GM21786 (cell line): Measurements from ENCODE around the gene ANKLE2.

Experiments used
- ATAC-seq: cut with Tn5 transposase; IDR thresholded peaks from one replicate; pipeline ENCODE4 v1.9.1; 2021; ENCODE audit not compliant: unreplicated experiment

ANKLE2 gene

DNA sequence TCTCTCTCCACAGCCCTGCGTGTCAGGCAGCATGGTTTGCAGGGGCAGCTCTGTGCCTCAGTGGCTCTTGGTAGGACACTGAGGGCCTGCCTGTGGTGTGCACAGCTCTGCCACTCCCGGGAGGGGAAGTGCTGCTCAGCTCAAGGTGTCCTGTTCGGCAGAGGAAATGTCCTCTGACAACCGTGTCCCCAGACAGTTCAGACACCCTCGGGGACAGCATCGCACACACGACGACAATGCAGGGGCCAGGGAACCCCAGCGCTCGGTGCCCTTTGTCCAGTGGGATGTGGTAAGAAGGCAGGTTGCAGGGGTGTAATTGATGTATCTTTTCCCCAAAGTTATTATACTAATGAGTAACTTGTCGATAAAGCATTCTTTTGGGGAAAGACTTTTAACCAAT, 14.2 kb downstream of the ANKLE2 start:
- ATAC-seq: no peak

DNA sequence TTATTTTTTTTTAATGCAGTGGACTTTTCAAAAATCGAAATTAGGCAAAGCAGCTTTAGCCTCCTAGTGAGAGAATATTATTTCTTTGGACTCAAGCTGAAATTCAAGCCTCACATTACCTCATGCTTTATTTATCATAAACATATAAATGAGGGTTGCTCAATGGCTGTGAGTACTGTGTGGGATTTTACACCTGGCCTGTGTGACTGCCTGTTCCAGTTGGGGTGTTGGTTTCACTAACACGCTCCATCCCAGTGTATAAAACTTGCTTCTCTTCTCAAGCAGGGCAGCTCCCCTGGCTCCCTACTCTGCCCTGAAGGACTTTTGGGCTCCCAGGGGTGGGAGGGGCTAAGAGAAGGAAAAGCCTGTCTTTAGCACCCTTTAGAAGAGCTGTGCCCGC, 15.0 kb downstream of the ANKLE2 start:
- no peak for ATAC-seq

GRCh38 chr12:132743831-132744230, 17.8 kb downstream of the ANKLE2 start:
- ATAC-seq: no peak

DNA sequence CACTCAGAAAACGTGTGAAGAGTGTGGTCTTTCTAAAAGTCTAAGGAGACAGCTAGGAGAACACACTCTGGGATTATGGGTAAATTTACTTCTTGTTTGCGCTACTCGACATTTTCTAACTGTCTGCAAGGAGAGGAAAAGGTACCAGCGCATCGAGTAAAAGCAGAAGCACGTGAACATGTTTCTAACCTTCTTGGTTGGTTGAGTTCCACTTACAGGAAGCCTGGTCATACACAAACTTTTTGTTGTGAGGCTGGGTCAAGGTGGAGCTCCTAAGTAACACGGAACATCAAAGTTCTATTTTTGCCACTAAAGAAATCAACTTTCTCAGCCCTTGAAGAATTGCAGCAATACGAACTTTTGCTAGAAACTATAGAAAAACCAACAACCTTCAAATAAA, 20.0 kb downstream of the ANKLE2 start:
- no peak for ATAC-seq

DNA sequence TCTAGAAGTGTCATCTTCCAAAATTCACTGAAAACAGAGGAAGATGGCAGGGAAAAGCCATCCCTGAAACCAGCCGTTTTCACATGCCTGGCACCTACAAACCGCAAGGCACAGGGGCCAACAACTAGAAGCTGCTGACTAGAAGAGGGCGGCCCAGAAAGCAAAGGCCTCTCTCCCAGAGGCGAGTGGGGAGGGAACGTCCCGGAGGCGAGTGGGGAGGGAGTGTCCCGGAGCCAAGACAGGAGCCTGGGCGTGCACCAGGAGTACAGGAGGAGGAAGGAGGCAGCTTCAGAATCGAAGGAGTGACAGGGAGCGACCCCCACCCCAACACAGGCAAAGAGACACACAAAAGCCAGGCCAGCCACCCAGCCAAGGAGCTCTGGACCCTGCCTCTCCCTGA, 21.0 kb downstream of the ANKLE2 start:
- ATAC-seq: no peak

GRCh38 chr12:132740313-132740646, 21.4 kb downstream of the ANKLE2 start:
- ATAC-seq: no peak

GRCh38 chr12:132739600-132740312, 21.9 kb downstream of the ANKLE2 start:
- no peak for ATAC-seq

- no peak for ATAC-seq
These were observed 24.7 kb downstream of the ANKLE2 start for GRCh38 chr12:132736913-132737312.

DNA sequence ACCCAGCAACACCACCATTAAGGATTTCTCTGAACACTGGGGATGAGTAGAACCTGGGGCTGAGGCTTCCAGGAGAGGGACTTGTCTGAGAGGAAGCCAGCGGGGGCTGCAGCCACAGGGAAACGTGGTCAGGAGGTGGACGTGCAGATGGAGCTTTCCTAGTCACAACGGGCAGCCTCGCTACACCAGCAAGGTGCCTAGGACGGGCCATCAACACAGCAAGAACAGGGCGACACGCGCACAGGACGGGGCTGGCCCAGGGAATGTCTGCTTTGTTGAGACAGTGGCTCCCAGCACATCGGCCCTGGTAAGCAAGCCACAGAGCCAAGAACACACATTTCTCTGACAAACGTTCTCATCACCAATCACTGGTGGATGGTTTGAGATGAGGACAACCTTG, 25.3 kb downstream of the ANKLE2 start:
- no peak for ATAC-seq

DNA sequence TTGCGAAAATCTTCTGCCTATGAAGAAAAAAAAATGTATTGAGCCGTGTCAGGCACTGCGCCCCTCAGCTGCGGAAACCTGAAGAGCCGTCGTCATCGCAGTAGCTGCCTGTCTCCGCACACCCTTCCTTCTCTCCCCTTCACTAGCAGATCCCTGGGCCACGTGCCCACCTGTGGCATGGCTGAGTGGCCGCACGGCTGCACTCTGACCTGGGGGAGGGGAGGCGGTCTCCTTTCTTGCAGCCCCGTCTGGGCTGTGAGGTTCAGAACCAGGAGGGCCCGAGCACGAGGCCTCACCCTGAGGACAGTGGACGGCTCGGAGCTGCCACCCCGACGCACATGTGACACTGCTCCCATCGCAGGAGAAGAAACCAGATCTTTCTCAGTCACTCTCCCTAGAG, 26.1 kb downstream of the ANKLE2 start:
- ATAC-seq: no peak

DNA sequence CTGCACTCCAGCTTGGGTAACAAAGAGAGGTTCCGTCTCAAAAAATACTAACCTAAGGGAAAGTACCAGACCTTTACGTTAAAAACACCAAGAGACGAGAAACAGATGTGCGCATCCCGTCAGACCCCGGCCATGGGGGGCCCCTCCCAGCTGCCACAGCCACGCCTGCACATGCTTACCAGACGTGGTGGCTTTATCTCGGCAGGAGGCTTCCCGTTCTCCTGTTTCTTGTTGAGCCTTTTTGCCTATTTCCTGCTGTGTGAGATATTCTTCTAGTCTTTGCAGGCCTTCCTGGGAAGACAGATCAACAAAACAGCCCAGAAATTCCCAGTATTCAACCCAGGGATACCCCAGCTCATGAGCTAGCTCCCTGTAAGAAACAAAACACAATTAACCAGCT, 27.4 kb downstream of the ANKLE2 start:
- ATAC-seq: no peak

GRCh38 chr12:132731574-132731973, 30.1 kb downstream of the ANKLE2 start:
- ATAC-seq: no peak

GRCh38 chr12:132730353-132730752, 31.3 kb downstream of the ANKLE2 start:
- ATAC-seq: no peak

DNA sequence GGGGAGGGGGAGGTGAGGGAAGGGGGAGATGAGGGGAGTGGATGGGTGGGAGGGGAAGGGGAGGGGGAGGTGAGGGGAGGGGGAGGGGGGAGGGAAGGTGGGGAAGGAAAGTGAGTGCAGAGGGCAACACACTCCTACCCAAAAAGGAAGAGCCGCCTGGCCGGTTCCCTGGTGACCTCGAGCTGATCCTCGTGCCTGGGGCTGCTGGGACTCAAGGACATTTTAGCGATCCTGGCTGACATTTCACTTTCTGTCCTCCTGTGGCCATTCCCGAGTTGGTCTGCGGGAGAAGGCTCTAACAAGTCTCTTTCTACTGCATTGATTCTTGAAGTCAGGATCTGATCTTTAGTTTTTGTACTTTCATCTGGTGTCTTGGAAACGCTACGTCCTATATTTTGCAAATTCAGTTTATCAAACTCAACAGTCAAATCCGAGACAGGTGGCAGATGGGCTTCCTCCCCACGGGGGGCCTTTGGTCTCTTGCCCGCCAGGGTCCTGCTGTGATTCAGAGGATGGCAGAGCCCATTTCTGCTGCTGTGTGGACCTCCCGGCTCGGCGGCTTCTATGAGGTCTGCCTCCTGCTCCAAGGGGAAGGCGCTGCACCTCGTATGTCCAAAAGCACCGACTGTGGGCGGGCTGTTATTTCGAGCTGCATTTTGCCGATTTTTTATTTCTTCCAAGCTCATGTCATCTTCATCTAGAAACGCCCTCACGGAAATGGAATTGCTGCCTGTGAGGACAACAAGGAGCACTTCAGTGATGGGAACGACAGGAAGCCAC, 31.9 kb downstream of the ANKLE2 start:
- no peak for ATAC-seq

- ATAC-seq: no peak
These were observed 33.1 kb downstream of the ANKLE2 start for GRCh38 chr12:132728502-132728901.

DNA sequence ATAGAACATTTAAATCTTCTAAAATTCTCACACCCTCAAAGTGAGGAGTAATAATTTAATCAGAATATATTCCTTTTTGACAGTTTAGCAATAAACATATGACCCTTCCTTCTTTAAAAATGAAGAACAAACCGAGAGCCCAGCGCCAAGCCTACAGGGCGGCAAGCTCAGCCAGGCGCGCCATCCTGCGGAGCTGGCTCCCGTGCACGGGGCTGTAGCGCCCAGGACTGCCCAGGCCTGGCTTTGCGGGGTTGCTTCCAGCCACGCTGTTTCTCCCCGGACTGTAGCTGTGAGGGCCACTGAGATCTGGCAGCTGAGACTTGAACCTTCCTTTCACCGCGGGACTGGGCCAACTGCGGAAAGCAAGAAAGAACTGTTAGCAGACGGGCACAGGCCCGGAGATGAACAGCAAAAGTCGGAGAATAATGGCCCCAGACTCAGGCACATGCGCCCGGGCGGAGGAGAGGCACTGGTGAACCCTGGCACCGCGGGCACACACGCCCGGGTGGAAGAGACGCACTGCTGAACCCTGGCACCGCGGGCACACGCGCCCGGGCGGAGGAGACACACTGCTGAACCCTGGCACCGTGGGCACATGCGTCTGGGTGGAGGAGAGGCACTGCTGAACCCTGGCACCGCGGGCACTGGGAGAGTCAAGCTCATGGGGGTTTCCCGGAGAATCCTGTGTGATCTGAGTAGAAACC, 34.4 kb downstream of the ANKLE2 start:
- ATAC-seq: no peak

- ATAC-seq: no peak
These were observed 35.2 kb downstream of the ANKLE2 start for GRCh38 chr12:132726386-132726785.

DNA sequence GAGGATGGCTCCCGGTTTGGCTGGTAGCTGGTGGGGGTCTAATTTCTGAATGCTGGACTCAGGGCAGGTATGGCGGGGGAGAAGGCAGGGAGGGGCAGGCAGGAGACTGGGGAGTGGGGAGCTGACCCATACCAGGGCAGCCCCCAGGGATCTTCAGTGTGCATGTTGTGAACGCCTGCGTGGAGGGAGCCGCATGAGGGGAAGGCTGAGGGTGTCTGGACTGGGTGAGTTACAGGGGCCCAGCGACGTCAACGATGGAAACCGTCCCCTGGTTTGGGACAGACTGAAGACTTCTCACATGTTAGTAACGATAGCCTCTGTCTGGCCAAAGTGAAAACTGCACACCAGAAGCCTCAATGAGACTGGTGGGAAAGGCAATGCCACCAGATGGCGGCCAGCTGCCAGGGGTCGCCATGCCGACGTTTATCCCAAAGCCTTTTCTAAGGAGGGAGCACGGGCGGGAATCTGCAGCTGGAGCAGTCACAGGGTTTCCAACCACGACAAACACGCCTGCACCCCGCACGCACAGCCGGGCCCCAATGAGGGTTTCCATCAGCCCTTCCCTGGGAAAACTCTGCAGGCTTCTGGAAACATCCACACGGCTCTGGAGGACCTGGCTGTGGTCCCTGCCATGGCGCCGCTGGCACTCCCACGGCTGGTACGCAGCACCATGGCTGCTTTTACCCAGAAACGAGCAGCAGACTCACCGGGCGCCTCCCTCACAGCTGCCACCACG, 37.0 kb downstream of the ANKLE2 start:
- ATAC-seq: no peak

GRCh38 chr12:132723764-132724140, 37.9 kb downstream of the ANKLE2 start:
- no peak for ATAC-seq

DNA sequence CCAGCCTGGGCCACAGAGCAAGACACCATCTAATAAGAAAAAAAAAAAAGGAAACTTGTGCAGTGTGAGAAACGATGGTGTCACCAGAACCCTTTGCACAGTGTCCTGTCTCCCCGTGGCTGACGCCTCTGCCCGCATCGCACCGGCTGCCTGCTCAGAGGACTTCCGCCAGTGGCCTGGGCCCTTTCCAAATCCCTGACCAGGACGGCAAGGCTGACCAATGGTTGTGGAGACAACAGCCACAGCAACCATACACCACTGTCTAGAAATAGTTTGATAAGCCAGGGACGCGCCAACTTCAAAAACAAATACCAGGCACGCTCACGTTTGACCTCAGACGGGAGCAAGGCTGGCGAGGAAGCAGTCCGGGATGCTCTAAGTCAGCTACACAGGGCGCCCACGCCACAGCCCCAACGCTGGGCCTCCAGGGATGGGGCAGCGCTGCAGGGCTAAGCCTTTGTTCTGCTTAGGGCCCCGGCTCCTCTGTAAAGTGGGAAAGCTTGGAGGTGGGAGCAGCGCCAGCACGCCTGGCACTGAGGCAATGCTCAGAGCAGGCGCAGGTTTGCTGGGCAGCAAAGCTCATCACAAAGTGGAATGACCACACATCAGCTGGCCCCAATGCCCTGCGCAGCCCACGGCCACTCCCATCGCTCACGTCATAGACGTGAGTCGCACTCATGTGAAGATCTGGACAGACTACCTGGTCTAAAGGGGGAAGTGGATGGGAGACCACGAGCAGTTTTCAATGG, 38.4 kb downstream of the ANKLE2 start:
- ATAC-seq: no peak
